ENCODE measurements around the gene SLC16A3.

DNA sequence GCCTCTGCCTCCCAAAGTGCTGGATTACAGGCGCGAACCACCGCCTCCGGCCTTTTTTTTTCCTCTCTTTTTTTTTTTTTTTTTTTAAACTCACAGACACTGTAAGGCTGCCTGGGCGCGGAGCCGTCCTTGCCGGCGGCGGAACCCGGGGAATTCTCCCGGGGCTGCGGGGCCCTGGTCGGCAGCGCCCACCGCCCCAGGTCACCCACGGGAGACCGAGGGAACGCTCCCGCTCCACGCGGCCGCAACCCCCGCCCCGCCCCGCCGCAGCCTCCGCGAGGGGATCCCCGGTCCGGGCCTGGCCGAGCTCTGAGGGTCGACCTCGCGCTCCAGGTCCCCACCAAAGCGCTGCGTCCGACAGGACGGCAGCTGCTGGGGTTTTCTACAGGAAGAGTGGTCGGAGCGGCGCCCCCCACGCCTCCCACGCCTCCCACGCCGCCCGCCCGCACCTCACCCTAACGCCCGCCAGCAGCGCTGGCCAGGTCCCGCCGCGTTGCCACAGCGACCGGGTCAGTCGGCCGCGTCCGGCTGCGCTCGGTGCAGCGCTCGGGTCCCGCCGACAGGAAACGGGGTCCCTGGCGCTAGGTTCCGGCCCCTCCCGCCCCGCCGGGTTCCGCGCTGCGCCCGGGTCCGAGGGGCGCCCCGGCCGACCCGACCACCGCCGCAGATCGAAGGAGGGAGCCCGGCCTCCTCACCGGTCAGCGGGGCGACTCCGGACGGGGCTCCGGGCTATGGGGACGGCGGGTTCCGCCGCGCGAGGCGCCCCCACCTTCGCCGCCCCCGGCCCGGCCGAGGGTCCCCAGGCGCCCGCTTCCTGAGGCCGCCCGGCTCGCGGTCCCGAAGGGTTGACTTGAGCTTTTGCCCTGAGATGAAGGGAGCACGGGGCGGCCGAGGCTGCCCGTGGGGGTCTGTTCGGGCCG lies 16.3 kb upstream of the SLC16A3 start, which contains the start of gene CCDC57:
- TF ChIP-seq, protein P1, sequence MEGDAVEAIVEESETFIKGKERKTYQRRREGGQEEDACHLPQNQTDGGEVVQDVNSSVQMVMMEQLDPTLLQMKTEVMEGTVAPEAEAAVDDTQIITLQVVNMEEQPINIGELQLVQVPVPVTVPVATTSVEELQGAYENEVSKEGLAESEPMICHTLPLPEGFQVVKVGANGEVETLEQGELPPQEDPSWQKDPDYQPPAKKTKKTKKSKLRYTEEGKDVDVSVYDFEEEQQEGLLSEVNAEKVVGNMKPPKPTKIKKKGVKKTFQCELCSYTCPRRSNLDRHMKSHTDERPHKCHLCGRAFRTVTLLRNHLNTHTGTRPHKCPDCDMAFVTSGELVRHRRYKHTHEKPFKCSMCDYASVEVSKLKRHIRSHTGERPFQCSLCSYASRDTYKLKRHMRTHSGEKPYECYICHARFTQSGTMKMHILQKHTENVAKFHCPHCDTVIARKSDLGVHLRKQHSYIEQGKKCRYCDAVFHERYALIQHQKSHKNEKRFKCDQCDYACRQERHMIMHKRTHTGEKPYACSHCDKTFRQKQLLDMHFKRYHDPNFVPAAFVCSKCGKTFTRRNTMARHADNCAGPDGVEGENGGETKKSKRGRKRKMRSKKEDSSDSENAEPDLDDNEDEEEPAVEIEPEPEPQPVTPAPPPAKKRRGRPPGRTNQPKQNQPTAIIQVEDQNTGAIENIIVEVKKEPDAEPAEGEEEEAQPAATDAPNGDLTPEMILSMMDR (tag by site-specific recombination; IDR thresholded peaks at IDR 0.05): no peak
- no peak for TF ChIP-seq ZNF837 (tag by site-specific recombination; IDR thresholded peaks at IDR 0.05)
- no peak for TF ChIP-seq ZNF302 (tag by site-specific recombination; IDR thresholded peaks at IDR 0.05; ENCODE audit: low read depth)
- no peak for TF ChIP-seq REST (tag by site-specific recombination; IDR thresholded peaks at IDR 0.05)
- no peak for TF ChIP-seq ZBTB17 (tag by site-specific recombination; IDR thresholded peaks at IDR 0.05)
- TF ChIP-seq, protein P2, sequence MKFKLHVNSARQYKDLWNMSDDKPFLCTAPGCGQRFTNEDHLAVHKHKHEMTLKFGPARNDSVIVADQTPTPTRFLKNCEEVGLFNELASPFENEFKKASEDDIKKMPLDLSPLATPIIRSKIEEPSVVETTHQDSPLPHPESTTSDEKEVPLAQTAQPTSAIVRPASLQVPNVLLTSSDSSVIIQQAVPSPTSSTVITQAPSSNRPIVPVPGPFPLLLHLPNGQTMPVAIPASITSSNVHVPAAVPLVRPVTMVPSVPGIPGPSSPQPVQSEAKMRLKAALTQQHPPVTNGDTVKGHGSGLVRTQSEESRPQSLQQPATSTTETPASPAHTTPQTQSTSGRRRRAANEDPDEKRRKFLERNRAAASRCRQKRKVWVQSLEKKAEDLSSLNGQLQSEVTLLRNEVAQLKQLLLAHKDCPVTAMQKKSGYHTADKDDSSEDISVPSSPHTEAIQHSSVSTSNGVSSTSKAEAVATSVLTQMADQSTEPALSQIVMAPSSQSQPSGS (tag by site-specific recombination; IDR thresholded peaks at IDR 0.05; ENCODE audit: low read depth): no peak
- no peak for TF ChIP-seq ZNF530 (tag by site-specific recombination; IDR thresholded peaks at IDR 0.05; ENCODE audit: low read depth)
- TF ChIP-seq PRDM1 (tag by site-specific recombination; IDR thresholded peaks at IDR 0.05): no peak
- TF ChIP-seq, protein P3, sequence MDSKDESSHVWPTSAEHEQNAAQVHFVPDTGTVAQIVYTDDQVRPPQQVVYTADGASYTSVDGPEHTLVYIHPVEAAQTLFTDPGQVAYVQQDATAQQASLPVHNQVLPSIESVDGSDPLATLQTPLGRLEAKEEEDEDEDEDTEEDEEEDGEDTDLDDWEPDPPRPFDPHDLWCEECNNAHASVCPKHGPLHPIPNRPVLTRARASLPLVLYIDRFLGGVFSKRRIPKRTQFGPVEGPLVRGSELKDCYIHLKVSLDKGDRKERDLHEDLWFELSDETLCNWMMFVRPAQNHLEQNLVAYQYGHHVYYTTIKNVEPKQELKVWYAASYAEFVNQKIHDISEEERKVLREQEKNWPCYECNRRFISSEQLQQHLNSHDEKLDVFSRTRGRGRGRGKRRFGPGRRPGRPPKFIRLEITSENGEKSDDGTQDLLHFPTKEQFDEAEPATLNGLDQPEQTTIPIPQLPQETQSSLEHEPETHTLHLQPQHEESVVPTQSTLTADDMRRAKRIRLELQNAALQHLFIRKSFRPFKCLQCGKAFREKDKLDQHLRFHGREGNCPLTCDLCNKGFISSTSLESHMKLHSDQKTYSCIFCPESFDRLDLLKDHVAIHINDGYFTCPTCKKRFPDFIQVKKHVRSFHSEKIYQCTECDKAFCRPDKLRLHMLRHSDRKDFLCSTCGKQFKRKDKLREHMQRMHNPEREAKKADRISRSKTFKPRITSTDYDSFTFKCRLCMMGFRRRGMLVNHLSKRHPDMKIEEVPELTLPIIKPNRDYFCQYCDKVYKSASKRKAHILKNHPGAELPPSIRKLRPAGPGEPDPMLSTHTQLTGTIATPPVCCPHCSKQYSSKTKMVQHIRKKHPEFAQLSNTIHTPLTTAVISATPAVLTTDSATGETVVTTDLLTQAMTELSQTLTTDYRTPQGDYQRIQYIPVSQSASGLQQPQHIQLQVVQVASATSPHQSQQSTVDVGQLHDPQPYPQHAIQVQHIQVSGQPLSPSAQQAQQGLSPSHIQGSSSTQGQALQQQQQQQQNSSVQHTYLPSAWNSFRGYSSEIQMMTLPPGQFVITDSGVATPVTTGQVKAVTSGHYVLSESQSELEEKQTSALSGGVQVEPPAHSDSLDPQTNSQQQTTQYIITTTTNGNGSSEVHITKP (tag by site-specific recombination; IDR thresholded peaks at IDR 0.05): no peak
- no peak for TF ChIP-seq ZNF121 (tag by site-specific recombination; IDR thresholded peaks at IDR 0.05)
- no peak for TF ChIP-seq TRIM28 (IDR thresholded peaks at IDR 0.05; ENCODE audit: borderline replicate concordance, low read length)
- TF ChIP-seq PATZ1 (tag by site-specific recombination; IDR thresholded peaks at IDR 0.05): no peak

All from HEK293 (cell line).